Ascending aorta (tissue), 2 donors: Measurements from ENCODE around the gene ATP1B1. TPM values are rescaled to one million over a fixed set of nuclear protein-coding genes. Genes with fewer than 3 reads are reported as not detected.

Experiments
- DNase-seq, 2 donors: peaks; one replicate each; pipeline ENCODE4 v3.0.0-alpha.2; 2019; ENCODE audit warnings: low spot score in 2 of 2
- H3K27ac ChIP-seq, 2 donors: fragments of 200-600 bp; sonication (generic); one replicate each; pipeline ENCODE4 v1.5.1; 2016 to 2017; ENCODE audit warnings: mild to moderate bottlenecking in 1 of 2
- H3K27me3 ChIP-seq: fragments of 200-600 bp; sonication (generic); one replicate; pipeline ENCODE4 v1.5.1; 2017
- H3K36me3 ChIP-seq, 2 donors: fragments of 200-600 bp; sonication (generic); one replicate each; pipeline ENCODE4 v1.5.1; 2016
- H3K4me1 ChIP-seq, 2 donors: fragments of 200-600 bp; sonication (generic); one replicate each; pipeline ENCODE4 v1.5.1; 2016 to 2017; ENCODE audit warnings: mild to moderate bottlenecking in 1 of 2
- H3K4me3 ChIP-seq, 2 donors: fragments of 200-600 bp; sonication (generic); one replicate each; pipeline ENCODE4 v1.5.1; 2016 to 2017; ENCODE audit warnings: mild to moderate bottlenecking in 1 of 2
- H3K9me3 ChIP-seq, 2 donors: fragments of 200-600 bp; sonication (generic); one replicate each; pipeline ENCODE4 v1.5.1; 2016
- intact Hi-C: fragments of 100-400 bp; cut with DNase I; formaldehyde crosslinking; loops from one replicate; pipeline ENCODE4 v1.15.1; 2023
- total RNA-seq: library from RNA; depleted of rRNA; stranded (reverse); fragments of >200 nt; gene quantifications from one replicate; pipeline ENCODE4 v1.1.0, GENCODE V29; 2016
- TF ChIP-seq, protein P1 (sequence below), 3 experiments: fragments of 200-600 bp in 2 of 3; fragments of 450-650 bp in 1 of 3; sonication (generic) in 2 of 3; IDR thresholded peaks; one replicate each; pipeline ENCODE4 v1.5.1; 2016 to 2019; ENCODE audit warnings: antibody characterized with exemption in 3 of 3, mild to moderate bottlenecking in 1 of 3, moderate library complexity in 1 of 3

ATP1B1 gene
- total RNA-seq, 1 donor from 2014 or later, result 3.5 TPM

- Histone ChIP-seq H3K27ac (peak overlapping the region; percentile 21 to 35), H3K9me3 (no peaks in the 10 kb centered on the region), H3K4me1 (peaks cover 2 to 5% of the 10 kb centered on the region in 2 donors), H3K36me3 (no peaks in the 10 kb centered on the region), H3K27me3 (no peaks in the 10 kb centered on the region), H3K4me3 (no peak overlapping the region)
- TF ChIP-seq, protein P1, sequence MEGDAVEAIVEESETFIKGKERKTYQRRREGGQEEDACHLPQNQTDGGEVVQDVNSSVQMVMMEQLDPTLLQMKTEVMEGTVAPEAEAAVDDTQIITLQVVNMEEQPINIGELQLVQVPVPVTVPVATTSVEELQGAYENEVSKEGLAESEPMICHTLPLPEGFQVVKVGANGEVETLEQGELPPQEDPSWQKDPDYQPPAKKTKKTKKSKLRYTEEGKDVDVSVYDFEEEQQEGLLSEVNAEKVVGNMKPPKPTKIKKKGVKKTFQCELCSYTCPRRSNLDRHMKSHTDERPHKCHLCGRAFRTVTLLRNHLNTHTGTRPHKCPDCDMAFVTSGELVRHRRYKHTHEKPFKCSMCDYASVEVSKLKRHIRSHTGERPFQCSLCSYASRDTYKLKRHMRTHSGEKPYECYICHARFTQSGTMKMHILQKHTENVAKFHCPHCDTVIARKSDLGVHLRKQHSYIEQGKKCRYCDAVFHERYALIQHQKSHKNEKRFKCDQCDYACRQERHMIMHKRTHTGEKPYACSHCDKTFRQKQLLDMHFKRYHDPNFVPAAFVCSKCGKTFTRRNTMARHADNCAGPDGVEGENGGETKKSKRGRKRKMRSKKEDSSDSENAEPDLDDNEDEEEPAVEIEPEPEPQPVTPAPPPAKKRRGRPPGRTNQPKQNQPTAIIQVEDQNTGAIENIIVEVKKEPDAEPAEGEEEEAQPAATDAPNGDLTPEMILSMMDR (IDR thresholded peaks at IDR 0.05), result no peak
- intact Hi-C loops, result loop anchor here (10.0 kb wide), 2 partner anchors 759 to 879 kb away; partner anchors contain the start of gene SFT2D2
- no peak for DNase-seq
Observed at GRCh38 chr1:169103480-169103893, 3.0 kb upstream of the ATP1B1 start.

- Histone ChIP-seq H3K36me3 (no peaks in the 10 kb centered on the region), H3K9me3 (no peaks in the 10 kb centered on the region), H3K27me3 (no peaks in the 10 kb centered on the region), H3K4me1 (peaks cover 2 to 8% of the 10 kb centered on the region in 2 donors), H3K4me3 (peak overlapping the region; percentile 60 to 96), H3K27ac (peak overlapping the region; percentile 74 to 80)
- TF ChIP-seq, protein P1 (IDR thresholded peaks at IDR 0.05), result no peak
- intact Hi-C loops, result loop anchor here (5.0 to 10.0 kb wide), 4 partner anchors 262 to 880 kb away; partner anchors contain the start of genes BLZF1, NME7, SFT2D2 and SLC19A2
- no peak for DNase-seq
Observed at GRCh38 chr1:169105087-169105433, 1.4 kb upstream of the ATP1B1 start.

- Histone ChIP-seq H3K36me3 (no peaks in the 10 kb centered on the region), H3K9me3 (no peaks in the 10 kb centered on the region), H3K4me3 (peak overlapping the region; percentile 60 to 96), H3K4me1 (peaks cover 2 to 11% of the 10 kb centered on the region in 2 donors), H3K27ac (peak overlapping the region; percentile 74 to 80), H3K27me3 (no peaks in the 10 kb centered on the region)
- peak; percentile 26 to 80 for DNase-seq
- TF ChIP-seq, protein P1 (IDR thresholded peaks at IDR 0.05), result peak in 1 of 3 experiments; percentile 8
- intact Hi-C loops, result loop anchor here (2.0 to 10.0 kb wide), 5 partner anchors 262 to 881 kb away; partner anchors contain the start of genes BLZF1, NME7, SFT2D2 and SLC19A2
Observed at GRCh38 chr1:169105434-169106094, 926 bp upstream of the ATP1B1 start.

GRCh38 chr1:169106921-169107602 is 572 bp downstream of the ATP1B1 start:
- peak overlapping the region; percentile 74 to 80 for H3K27ac ChIP-seq
- peaks cover 2 to 11% of the 10 kb centered on the region in 2 donors for H3K4me1 ChIP-seq
- intact Hi-C loops, result loop anchor here (2.0 to 10.0 kb wide), 5 partner anchors 260 to 882 kb away; partner anchors contain the start of genes BLZF1, NME7, SFT2D2 and SLC19A2

DNA sequence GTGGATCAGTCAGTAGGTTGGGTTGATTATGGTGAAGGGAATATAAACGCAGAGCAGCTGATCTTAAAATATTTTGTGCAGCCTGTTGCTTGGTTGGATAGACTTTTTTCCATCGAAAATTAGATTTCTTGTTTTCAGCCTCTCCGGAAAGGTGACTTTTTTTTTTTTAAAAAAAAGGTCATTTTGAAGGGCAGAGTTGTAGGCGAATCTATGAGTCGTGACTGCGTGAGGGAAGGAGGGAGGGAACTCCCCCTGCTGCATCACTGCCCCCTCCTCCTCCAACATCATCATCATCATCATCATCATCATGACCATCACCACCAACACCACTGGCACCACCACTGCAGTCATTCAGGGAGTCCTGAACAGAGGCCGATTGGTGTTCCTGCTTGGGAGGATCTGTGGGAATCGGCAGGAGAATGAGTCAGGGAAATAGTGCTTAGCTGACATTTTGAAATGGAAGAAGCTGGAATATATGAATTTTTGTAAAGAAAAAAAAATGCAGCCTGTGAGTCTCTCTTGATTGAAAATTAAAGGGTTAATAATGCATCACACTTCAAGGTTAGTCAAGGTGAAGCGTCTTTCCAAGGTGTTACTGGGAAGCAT is 1.2 kb downstream of the ATP1B1 start:
- H3K27me3 ChIP-seq, result no peaks in the 10 kb centered on the region
- TF ChIP-seq, protein P1 (IDR thresholded peaks at IDR 0.05), result no peak
- H3K9me3 ChIP-seq, result no peaks in the 10 kb centered on the region
- peaks cover 4% of the 10 kb centered on the region in 2 donors for H3K36me3 ChIP-seq
- H3K4me3 ChIP-seq, result peak overlapping the region; percentile 60 to 96
- H3K4me1 ChIP-seq, result peaks cover 2 to 7% of the 10 kb centered on the region in 2 donors
- no peak overlapping the region for H3K27ac ChIP-seq
- intact Hi-C loops, result loop anchor here (2.0 to 10.0 kb wide), 5 partner anchors 260 to 883 kb away; partner anchors contain the start of genes BLZF1, NME7, SFT2D2 and SLC19A2
- DNase-seq, result no peak

More at GRCh38 chr1:169106921-169107602, 572 bp downstream of the ATP1B1 start:
- Histone ChIP-seq H3K4me3 (peak overlapping the region; percentile 60 to 96), H3K9me3 (no peaks in the 10 kb centered on the region), H3K36me3 (peaks cover 2% of the 10 kb centered on the region in 2 donors), H3K27me3 (no peaks in the 10 kb centered on the region)
- TF ChIP-seq, protein P1 (IDR thresholded peaks at IDR 0.05), result no peak
- DNase-seq, result no peak
